Placental pericyte (primary cell): ENCODE data around the gene CCDC92. TPM values are rescaled to one million over a fixed set of nuclear protein-coding genes. Genes with fewer than 3 reads are reported as not detected.

Experiments used
- small RNA-seq: library from RNA; depleted of rRNA; stranded (forward); fragments of <200 nt; gene quantifications from one replicate; pipeline ENCODE3, GENCODE V24; 2012; ENCODE audit warnings: low replicate concordance
- total RNA-seq: library from RNA; depleted of rRNA; stranded (reverse); fragments of >200 nt; gene quantifications from 2 replicates; pipeline ENCODE4 v1.2.3, GENCODE V29; 2012

CCDC92 gene, protein sequence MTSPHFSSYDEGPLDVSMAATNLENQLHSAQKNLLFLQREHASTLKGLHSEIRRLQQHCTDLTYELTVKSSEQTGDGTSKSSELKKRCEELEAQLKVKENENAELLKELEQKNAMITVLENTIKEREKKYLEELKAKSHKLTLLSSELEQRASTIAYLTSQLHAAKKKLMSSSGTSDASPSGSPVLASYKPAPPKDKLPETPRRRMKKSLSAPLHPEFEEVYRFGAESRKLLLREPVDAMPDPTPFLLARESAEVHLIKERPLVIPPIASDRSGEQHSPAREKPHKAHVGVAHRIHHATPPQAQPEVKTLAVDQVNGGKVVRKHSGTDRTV
- total RNA-seq: 13.3 and 22.8 TPM in 2 replicates

DNA sequence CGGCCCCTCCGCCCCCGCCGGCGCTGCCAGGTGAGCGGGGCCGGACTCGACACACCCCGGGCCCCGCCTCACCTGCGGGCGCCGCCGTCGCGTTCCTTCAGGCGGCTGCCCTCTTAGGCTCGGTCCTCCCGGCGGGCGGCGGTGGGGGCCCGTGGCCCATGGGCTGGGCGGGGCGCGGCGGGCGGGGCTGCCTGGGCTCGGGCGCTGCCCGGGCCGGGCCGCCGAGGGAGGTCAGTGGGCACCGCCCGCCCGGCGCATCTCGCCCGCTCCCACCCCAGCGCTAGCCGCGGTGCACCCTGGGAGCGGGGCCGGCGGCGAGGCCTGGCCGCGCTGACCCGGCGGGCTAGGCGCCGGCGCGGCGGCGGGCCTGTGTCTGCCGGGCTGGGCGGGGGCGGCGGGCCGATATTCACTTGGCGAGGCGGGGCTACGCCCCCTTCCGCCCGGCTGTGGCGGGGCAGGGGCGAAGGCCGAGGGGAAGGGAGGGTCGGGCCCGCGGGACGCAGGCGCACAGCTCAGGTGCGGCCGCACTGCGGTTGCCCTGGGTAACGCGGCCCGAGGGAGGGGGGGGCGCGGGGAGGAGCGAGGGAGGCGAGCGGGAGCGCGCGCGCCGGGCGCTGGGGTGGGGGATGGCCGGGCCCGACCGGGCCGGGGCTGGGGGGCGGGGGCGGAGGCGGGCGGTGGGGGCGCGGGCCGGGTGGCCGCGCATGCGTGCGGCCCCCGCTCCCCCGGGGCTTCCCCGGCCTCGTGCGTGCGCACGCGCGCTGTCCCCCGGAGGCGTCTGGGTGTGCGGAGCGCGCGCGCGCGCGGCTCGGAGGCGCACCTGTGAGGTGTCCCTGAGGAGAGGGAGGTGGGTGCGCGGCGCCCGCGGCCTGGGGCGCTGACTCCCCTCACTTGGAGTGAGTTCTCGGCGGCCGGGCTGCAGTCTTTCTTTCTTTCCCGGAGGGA lies at the start of gene CCDC92, which contains the start of gene ZNF664:
Gene CCDC92 (minus strand): TSS at position 375 of the 945 bp plus-strand sequence. CDS start 28,526 bp downstream, outside the sequence.
Gene ZNF664 (plus strand): TSS at position 759 of the 945 bp plus-strand sequence. CDS start 38,930 bp downstream, outside the sequence.

Small RNA genes lying within 50 kb of the gene (small RNA-seq; reads per million reads assigned to genes)
- not detected for gene AC068790.4
- not detected for gene AC068790.6

Other genes starting within 250 kb of the CCDC92 start
- 0.14 and 0.88 TPM in 2 replicates for gene DNAH10, start 210.5 kb downstream of the CCDC92 start, total RNA-seq
- gene ZNF664, start 384 bp upstream of the CCDC92 start, total RNA-seq: 40.2 and 51.2 TPM in 2 replicates